HEK293T (cell line): Measurements from ENCODE around the gene FCN3.

Experiments used
- FOXA1 ChIP-seq: fragments of 450-650 bp; IDR thresholded peaks from 2 replicates; pipeline ENCODE4 v1.6.1; 2016; ENCODE audit warnings: mild to moderate bottlenecking
- HDGF ChIP-seq: fragments of 450-650 bp; IDR thresholded peaks from 2 replicates; pipeline ENCODE4 v1.6.1; 2017; ENCODE audit warnings: antibody characterized with exemption, borderline replicate concordance
- TARDBP ChIP-seq: fragments of 450-650 bp; IDR thresholded peaks from 2 replicates; pipeline ENCODE4 v1.6.1; 2016
- ZNF384 ChIP-seq: fragments of 450-650 bp; IDR thresholded peaks from 2 replicates; pipeline ENCODE4 v1.6.1; 2016

- TF ChIP-seq HDGF: no peak
- no peak for TF ChIP-seq FOXA1
- no peak for TF ChIP-seq ZNF384
- no peak for TF ChIP-seq TARDBP
These were observed 28.6 kb upstream of the FCN3 start for GRCh38 chr1:27403065-27403726.
